NAMALWA (cell line): ENCODE data around the gene UQCRHL.

Source experiments
- DNase-seq: peaks from one replicate; pipeline ENCODE4 v3.0.0-alpha.2; 2015; ENCODE audit warnings: low spot score

UQCRHL gene

GRCh38 chr1:15758343-15758931, 49.0 kb downstream of the UQCRHL start, which contains the start of gene FBLIM1:
TSS of gene FBLIM1 (plus strand) at chr1:15758795. CDS start at chr1:15764984, 6,189 bp downstream.
- no peak for DNase-seq

- no peak for DNase-seq
Measured at GRCh38 chr1:15757575-15758342, 49.7 kb downstream of the UQCRHL start.
